ENCODE results near the gene TSPAN13. TPM values are rescaled to one million over a fixed set of nuclear protein-coding genes. Genes with fewer than 3 reads are reported as not detected.

TSPAN13 gene
- total RNA-seq, 4 donors from 2014 or later: 16.8 to 31.1 (median 28.2) TPM

GRCh38 chr7:16776053-16776452, 22.5 kb downstream of the TSPAN13 start:
- H3K4me3 ChIP-seq (replicated peaks in 1 of 3): no peak overlapping the region
- no peaks in the 10 kb centered on the region for H3K36me3 ChIP-seq
- H3K9me3 ChIP-seq: no peaks in the 10 kb centered on the region
- H3K27ac ChIP-seq: no peak overlapping the region
- H3K4me1 ChIP-seq: peaks cover 5 to 7% of the 10 kb centered on the region in 2 donors
- no peak for DNase-seq
- intact Hi-C loops (cut with DNase I): no loop called here
- 90 to 92% methylated on average over 7 of the region's 7 CpGs for WGBS, 2 donors
- H3K27me3 ChIP-seq: no peaks in the 10 kb centered on the region
- TF ChIP-seq CTCF (IDR thresholded peaks at IDR 0.05) (no peak), POLR2A (IDR thresholded peaks at IDR 0.05) (no peak)

- Histone ChIP-seq H3K4me1 (no peaks in the 10 kb centered on the region), H3K4me3 (replicated peaks in 1 of 3) (no peak overlapping the region), H3K9me3 (no peaks in the 10 kb centered on the region), H3K36me3 (no peaks in the 10 kb centered on the region), H3K27me3 (no peaks in the 10 kb centered on the region), H3K27ac (no peak overlapping the region)
- no peak for DNase-seq
- intact Hi-C loops (cut with DNase I): no loop called here
- no peak for TF ChIP-seq POLR2A (IDR thresholded peaks at IDR 0.05)
- no peak for TF ChIP-seq CTCF (IDR thresholded peaks at IDR 0.05)
- WGBS, 2 donors: 96% methylated on average over 3 of the region's 3 CpGs
Observed at GRCh38 chr7:16778476-16778875, 24.9 kb downstream of the TSPAN13 start.

DNA sequence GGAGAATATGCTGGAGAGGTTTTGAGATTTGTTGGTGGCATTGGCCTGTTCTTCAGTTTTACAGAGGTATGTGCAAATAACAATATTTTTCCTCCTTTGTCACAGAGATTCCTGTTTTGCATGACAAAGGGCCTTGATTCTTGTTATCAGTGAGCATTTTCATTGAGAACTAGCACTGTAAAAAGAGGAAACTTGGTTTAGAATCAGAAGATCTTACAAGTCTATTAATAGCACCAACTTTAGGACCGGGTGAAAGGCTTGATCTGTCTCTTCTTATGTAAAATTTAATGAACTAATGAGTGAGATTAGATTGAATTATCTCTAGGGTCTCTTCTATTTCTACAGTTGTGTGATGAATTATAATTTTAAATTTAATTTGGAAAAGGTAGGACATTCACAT, 25.5 kb downstream of the TSPAN13 start:
- Histone ChIP-seq H3K4me3 (replicated peaks in 1 of 3) (no peak overlapping the region), H3K27ac (no peak overlapping the region), H3K4me1 (no peaks in the 10 kb centered on the region), H3K27me3 (no peaks in the 10 kb centered on the region), H3K36me3 (no peaks in the 10 kb centered on the region), H3K9me3 (no peaks in the 10 kb centered on the region)
- TF ChIP-seq CTCF (IDR thresholded peaks at IDR 0.05): no peak
- TF ChIP-seq POLR2A (IDR thresholded peaks at IDR 0.05): no peak
- 84 to 90% methylated on average over 1 of the region's 1 CpG for WGBS, 2 donors
- intact Hi-C loops (cut with DNase I): no loop called here
- no peak for DNase-seq

DNA sequence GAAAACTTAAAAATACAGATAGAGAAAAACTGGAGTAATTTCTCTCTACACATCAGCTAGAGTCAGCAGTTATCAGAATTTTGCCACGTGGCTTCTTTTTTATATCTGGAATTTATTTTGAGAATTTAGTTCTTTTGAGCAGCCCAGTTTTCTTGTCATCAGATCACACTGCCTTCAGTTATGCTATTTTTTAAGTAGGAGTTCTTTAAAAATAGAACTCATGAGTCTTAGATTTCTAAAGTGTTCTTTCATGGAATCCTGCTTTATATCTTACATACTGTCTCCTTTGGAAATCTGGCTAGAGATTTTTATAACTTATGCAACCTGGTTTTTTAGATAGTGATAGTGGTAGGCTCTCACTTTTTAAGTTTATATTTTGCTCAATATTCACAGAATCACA, 27.0 kb downstream of the TSPAN13 start:
- DNase-seq: no peak
- no peaks in the 10 kb centered on the region for H3K4me1 ChIP-seq
- no peak overlapping the region for H3K4me3 ChIP-seq (replicated peaks in 1 of 3)
- H3K36me3 ChIP-seq: no peaks in the 10 kb centered on the region
- no peaks in the 10 kb centered on the region for H3K27me3 ChIP-seq
- intact Hi-C loops (cut with DNase I): no loop called here
- TF ChIP-seq POLR2A (IDR thresholded peaks at IDR 0.05): no peak
- no peak for TF ChIP-seq CTCF (IDR thresholded peaks at IDR 0.05)
- no peak overlapping the region for H3K27ac ChIP-seq
- H3K9me3 ChIP-seq: no peaks in the 10 kb centered on the region
- 77 to 79% methylated on average over 1 of the region's 1 CpG for WGBS, 2 donors

DNA sequence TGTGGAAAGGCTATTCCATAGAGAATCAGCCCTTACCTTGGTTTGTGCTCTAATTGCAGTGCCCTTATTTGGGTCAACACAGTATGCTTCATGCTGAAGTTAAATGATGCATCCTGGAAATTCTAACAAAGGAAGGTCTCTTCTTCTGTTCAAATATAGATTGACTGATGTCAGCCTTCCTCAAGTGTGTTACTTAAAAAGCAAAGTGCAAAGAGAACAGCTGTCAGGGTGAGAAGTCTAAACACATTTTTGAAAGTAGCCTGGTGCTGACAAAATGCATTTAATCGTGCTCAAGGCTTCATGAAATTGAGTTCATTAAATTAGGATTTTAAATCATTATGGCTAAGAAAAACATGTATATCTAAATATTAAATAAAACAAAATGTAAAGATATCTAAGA, 31.8 kb downstream of the TSPAN13 start:
- Histone ChIP-seq H3K27me3 (no peaks in the 10 kb centered on the region), H3K9me3 (no peaks in the 10 kb centered on the region), H3K27ac (no peak overlapping the region), H3K4me1 (peaks cover 6 to 10% of the 10 kb centered on the region in 2 donors), H3K36me3 (no peaks in the 10 kb centered on the region), H3K4me3 (replicated peaks in 1 of 3) (no peak overlapping the region)
- 90 to 91% methylated on average over 1 of the region's 1 CpG for WGBS, 2 donors
- DNase-seq: no peak
- TF ChIP-seq CTCF (IDR thresholded peaks at IDR 0.05) (no peak), POLR2A (IDR thresholded peaks at IDR 0.05) (no peak)
- intact Hi-C loops (cut with DNase I): no loop called here

All from thyroid gland (tissue), 4 donors.